K562 (cell line): ENCODE results near the gene ALOX5. TPM values are rescaled to one million over a fixed set of nuclear protein-coding genes. Genes with fewer than 3 reads are reported as not detected.
A peak's percentile ranks its signal among the peaks of the same experiment; 100 is the strongest.

Experiments
- ARID2 ChIP-seq: fragments of 450-650 bp; IDR thresholded peaks from 2 replicates; pipeline ENCODE4 v1.6.1; 2017; ENCODE audit warnings: antibody characterized with exemption, mild to moderate bottlenecking
- COPS2 ChIP-seq: fragments of 450-650 bp; conservative IDR thresholded peaks from 2 replicates; pipeline ENCODE4 v1.6.1; 2016; ENCODE audit warnings: mild to moderate bottlenecking, moderate library complexity
- KDM1A ChIP-seq, 2 experiments: fragments of 450-650 bp; IDR thresholded peaks; 2 replicates each; pipeline ENCODE4 v1.6.1; 2016; ENCODE audit warnings: mild to moderate bottlenecking in 2 of 2
- NCOA2 ChIP-seq, 2 experiments: fragments of 450-650 bp; IDR thresholded peaks; 2 replicates each; pipeline ENCODE4 v1.6.1; 2018; ENCODE audit warnings: mild to moderate bottlenecking in 2 of 2, moderate library complexity in 1 of 2; ENCODE audit not compliant: partially characterized antibody in 2 of 2
- RBM39 ChIP-seq: fragments of 200-400 bp; formaldehyde crosslinking; optimal IDR thresholded peaks from 2 replicates; pipeline ENCODE3; 2018; ENCODE audit warnings: low read depth, low read length
- ZBED1 ChIP-seq: IDR thresholded peaks from 2 replicates; pipeline ENCODE4 v1.6.1; 2014
- ZNF23 ChIP-seq: fragments of 250-450 bp; sonication (Bioruptor Pico); IDR thresholded peaks from 2 replicates; pipeline ENCODE4 v1.4.0; 2020; ENCODE audit warnings: mild to moderate bottlenecking
- polyA plus RNA-seq, 8 experiments: library from polyadenylated mRNA; depleted of rRNA in 4 of 8; stranded (reverse) in 5 of 8; unstranded in 3 of 8; fragments of >200 nt; fragmentation: Nextera tagmentation in 2 of 8; fragmentation: Illumina TruSeq in 1 of 8; extraction: Ambion mirVana in 2 of 8; extraction: Trizol in 1 of 8; gene quantifications; 2 replicates each; pipeline versions ENCODE4 v1.2.1 to v1.2.3, GENCODE V29; 2011 to 2014; ENCODE audit warnings: inconsistent platforms in 1 of 8, missing spikeins in 1 of 8
- total RNA-seq, 7 experiments: library from RNA; depleted of rRNA in 6 of 7; stranded (reverse); fragments of >200 nt in 6 of 7; fragmentation: Illumina TruSeq in 2 of 7; extraction: Trizol in 2 of 7; gene quantifications; 2 replicates each; pipeline versions ENCODE4 v1.2.1 to v1.2.3, GENCODE V29; 2011 to 2021; ENCODE audit warnings: low replicate concordance in 1 of 7
- TF ChIP-seq, protein P1 (sequence below): fragments of 250-450 bp; sonication (Bioruptor Pico); IDR thresholded peaks from 2 replicates; pipeline ENCODE4 v1.8.0; 2021; ENCODE audit warnings: mild to moderate bottlenecking, moderate library complexity
- TF ChIP-seq, protein P2 (sequence below): fragments of 250-450 bp; sonication (Bioruptor Pico); IDR thresholded peaks from 2 replicates; pipeline ENCODE4 v1.5.0; 2020; ENCODE audit warnings: mild to moderate bottlenecking
- TF ChIP-seq, protein P3 (sequence below): fragments of 200-400 bp; formaldehyde crosslinking; IDR thresholded peaks from 2 replicates; pipeline ENCODE4 v1.6.1; 2017; ENCODE audit warnings: mild to moderate bottlenecking, low read depth, low read length, moderate library complexity
- TF ChIP-seq, protein P4 (sequence below): fragments of 250-450 bp; sonication (Bioruptor Pico); IDR thresholded peaks from 2 replicates; pipeline ENCODE4 v1.4.0; 2020; ENCODE audit warnings: mild to moderate bottlenecking
- TF ChIP-seq, protein P5 (sequence below): fragments of 250-450 bp; sonication (Bioruptor Pico); IDR thresholded peaks from 2 replicates; pipeline ENCODE4 v1.5.0; 2022; ENCODE audit warnings: mild to moderate bottlenecking
- TF ChIP-seq, protein P6 (sequence below), 2 experiments: fragments of 250-450 bp in 1 of 2; fragments of 450-650 bp in 1 of 2; sonication (Bioruptor Pico) in 1 of 2; IDR thresholded peaks; 2 replicates each; pipeline versions ENCODE4 v1.6.1 to v1.8.0; 2016 to 2021; ENCODE audit warnings: mild to moderate bottlenecking in 2 of 2, moderate library complexity in 2 of 2, missing compliant biosample characterization in 1 of 2, missing genetic modification characterization in 1 of 2
- TF ChIP-seq, protein P7 (sequence below): fragments of 250-450 bp; sonication (Bioruptor Pico); IDR thresholded peaks from 2 replicates; pipeline ENCODE4 v1.5.1; 2021; ENCODE audit warnings: mild to moderate bottlenecking

Gene ALOX5
- total and polyA plus RNA-seq, 9 of the 15 experiments (the other 6 are each of a cell fraction or from before 2014, with no cell fraction given) = 0.10 to 2.4 (median 1.4) TPM

DNA sequence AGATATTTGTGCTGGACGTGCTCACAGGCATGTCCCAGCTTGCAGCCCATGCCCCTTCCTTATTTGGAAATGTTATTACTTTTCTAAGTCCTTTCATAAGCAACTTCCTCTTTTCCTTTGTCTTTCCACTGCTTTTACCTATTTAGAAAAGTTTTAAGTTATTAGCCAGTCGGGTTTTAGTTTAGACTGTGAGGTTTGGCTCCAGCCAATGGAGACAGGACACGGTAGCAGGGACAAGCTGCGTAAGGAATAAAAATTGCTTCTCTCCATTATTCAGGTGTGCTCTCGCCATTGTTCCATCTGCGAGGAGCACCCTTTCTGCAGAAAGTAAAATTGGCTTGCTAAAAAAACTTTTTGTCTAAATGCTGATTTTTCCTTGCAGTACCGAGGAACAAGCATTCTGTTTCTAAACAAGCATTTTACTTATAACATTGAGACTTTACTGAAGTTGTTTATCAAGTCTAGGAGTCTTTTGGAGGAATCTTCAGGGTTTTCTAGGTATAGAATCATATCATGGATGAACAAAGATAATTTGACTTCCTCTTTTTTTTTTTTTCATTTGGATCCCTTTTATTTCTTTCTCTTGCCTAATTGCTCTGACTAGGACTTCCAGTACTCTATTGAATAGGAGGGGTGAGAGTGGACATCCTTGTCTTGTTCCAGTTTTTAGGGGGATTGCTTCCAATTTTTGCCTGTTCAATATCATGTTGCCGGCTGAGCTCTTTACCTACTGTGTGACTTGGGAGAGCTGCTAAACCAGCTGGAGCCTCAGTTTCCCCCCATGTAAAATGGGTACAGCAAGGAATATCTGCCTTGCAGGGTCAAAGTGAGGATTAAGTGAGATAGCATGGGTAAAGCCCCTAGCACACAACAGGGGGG is 63.8 kb downstream of the ALOX5 start (continued):
- TF ChIP-seq, protein P1, sequence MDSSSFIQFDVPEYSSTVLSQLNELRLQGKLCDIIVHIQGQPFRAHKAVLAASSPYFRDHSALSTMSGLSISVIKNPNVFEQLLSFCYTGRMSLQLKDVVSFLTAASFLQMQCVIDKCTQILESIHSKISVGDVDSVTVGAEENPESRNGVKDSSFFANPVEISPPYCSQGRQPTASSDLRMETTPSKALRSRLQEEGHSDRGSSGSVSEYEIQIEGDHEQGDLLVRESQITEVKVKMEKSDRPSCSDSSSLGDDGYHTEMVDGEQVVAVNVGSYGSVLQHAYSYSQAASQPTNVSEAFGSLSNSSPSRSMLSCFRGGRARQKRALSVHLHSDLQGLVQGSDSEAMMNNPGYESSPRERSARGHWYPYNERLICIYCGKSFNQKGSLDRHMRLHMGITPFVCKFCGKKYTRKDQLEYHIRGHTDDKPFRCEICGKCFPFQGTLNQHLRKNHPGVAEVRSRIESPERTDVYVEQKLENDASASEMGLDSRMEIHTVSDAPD (CRISPR knock-in tag) = no peak
- TF ChIP-seq, protein P2, sequence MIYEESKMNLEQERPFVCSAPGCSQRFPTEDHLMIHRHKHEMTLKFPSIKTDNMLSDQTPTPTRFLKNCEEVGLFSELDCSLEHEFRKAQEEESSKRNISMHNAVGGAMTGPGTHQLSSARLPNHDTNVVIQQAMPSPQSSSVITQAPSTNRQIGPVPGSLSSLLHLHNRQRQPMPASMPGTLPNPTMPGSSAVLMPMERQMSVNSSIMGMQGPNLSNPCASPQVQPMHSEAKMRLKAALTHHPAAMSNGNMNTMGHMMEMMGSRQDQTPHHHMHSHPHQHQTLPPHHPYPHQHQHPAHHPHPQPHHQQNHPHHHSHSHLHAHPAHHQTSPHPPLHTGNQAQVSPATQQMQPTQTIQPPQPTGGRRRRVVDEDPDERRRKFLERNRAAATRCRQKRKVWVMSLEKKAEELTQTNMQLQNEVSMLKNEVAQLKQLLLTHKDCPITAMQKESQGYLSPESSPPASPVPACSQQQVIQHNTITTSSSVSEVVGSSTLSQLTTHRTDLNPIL (CRISPR knock-in tag) = no peak
- TF ChIP-seq, protein P3, sequence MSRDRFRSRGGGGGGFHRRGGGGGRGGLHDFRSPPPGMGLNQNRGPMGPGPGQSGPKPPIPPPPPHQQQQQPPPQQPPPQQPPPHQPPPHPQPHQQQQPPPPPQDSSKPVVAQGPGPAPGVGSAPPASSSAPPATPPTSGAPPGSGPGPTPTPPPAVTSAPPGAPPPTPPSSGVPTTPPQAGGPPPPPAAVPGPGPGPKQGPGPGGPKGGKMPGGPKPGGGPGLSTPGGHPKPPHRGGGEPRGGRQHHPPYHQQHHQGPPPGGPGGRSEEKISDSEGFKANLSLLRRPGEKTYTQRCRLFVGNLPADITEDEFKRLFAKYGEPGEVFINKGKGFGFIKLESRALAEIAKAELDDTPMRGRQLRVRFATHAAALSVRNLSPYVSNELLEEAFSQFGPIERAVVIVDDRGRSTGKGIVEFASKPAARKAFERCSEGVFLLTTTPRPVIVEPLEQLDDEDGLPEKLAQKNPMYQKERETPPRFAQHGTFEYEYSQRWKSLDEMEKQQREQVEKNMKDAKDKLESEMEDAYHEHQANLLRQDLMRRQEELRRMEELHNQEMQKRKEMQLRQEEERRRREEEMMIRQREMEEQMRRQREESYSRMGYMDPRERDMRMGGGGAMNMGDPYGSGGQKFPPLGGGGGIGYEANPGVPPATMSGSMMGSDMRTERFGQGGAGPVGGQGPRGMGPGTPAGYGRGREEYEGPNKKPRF = no peak
- TF ChIP-seq RBM39 (no peak), ZBED1 (no peak), ZNF23 (CRISPR knock-in tag) (no peak), COPS2 (no peak), NCOA2 (IDR thresholded peaks at IDR 0.05; ENCODE audit: partially characterized antibody in 2 of 2) (no peak), ARID2 (no peak), KDM1A (IDR thresholded peaks at IDR 0.05) (peak in 1 of 2 experiments; percentile 19; a peak in 1 of 4 replicates)
- TF ChIP-seq, protein P4, sequence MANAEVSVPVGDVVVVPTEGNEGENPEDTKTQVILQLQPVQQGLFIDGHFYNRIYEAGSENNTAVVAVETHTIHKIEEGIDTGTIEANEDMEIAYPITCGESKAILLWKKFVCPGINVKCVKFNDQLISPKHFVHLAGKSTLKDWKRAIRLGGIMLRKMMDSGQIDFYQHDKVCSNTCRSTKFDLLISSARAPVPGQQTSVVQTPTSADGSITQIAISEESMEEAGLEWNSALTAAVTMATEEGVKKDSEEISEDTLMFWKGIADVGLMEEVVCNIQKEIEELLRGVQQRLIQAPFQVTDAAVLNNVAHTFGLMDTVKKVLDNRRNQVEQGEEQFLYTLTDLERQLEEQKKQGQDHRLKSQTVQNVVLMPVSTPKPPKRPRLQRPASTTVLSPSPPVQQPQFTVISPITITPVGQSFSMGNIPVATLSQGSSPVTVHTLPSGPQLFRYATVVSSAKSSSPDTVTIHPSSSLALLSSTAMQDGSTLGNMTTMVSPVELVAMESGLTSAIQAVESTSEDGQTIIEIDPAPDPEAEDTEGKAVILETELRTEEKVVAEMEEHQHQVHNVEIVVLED (CRISPR knock-in tag) = 0 out of 2 replicates have a peak, but pooled peaks have one; percentile 37
- TF ChIP-seq, protein P5, sequence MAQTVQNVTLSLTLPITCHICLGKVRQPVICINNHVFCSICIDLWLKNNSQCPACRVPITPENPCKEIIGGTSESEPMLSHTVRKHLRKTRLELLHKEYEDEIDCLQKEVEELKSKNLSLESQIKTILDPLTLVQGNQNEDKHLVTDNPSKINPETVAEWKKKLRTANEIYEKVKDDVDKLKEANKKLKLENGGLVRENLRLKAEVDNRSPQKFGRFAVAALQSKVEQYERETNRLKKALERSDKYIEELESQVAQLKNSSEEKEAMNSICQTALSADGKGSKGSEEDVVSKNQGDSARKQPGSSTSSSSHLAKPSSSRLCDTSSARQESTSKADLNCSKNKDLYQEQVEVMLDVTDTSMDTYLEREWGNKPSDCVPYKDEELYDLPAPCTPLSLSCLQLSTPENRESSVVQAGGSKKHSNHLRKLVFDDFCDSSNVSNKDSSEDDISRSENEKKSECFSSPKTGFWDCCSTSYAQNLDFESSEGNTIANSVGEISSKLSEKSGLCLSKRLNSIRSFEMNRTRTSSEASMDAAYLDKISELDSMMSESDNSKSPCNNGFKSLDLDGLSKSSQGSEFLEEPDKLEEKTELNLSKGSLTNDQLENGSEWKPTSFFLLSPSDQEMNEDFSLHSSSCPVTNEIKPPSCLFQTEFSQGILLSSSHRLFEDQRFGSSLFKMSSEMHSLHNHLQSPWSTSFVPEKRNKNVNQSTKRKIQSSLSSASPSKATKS (CRISPR knock-in tag) = no peak
- TF ChIP-seq, protein P6, sequence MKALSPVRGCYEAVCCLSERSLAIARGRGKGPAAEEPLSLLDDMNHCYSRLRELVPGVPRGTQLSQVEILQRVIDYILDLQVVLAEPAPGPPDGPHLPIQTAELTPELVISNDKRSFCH (CRISPR knock-in tag; IDR thresholded peaks at IDR 0.05) = no peak
- TF ChIP-seq, protein P6 (tag; IDR thresholded peaks at IDR 0.05) = no peak
- TF ChIP-seq, protein P7, sequence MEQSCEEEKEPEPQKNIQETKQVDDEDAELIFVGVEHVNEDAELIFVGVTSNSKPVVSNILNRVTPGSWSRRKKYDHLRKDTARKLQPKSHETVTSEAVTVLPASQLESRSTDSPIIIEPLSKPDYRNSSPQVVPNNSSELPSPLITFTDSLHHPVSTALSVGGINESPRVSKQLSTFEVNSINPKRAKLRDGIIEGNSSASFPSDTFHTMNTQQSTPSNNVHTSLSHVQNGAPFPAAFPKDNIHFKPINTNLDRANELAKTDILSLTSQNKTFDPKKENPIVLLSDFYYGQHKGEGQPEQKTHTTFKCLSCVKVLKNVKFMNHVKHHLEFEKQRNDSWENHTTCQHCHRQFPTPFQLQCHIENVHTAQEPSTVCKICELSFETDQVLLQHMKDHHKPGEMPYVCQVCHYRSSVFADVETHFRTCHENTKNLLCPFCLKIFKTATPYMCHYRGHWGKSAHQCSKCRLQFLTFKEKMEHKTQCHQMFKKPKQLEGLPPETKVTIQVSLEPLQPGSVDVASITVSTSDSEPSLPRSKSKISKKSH (CRISPR knock-in tag) = no peak
